NCI-H2196 treated with DMSO at 0.1 percent for 48 hours (cell line): ENCODE data around the gene DYNC1I1.
A peak's percentile ranks its signal among the peaks of the same experiment; 100 is the strongest.

ENCODE experiments used
- DNase-seq: peaks from one replicate; lab custom pipeline; 2025; ENCODE audit not compliant: unreplicated experiment; lab: John Stamatoyannopoulos, UW

The DYNC1I1 gene

GRCh38 chr7:96074871-96075270 is 302.5 kb downstream of the DYNC1I1 start:
- DNase-seq, result no peak

DNA sequence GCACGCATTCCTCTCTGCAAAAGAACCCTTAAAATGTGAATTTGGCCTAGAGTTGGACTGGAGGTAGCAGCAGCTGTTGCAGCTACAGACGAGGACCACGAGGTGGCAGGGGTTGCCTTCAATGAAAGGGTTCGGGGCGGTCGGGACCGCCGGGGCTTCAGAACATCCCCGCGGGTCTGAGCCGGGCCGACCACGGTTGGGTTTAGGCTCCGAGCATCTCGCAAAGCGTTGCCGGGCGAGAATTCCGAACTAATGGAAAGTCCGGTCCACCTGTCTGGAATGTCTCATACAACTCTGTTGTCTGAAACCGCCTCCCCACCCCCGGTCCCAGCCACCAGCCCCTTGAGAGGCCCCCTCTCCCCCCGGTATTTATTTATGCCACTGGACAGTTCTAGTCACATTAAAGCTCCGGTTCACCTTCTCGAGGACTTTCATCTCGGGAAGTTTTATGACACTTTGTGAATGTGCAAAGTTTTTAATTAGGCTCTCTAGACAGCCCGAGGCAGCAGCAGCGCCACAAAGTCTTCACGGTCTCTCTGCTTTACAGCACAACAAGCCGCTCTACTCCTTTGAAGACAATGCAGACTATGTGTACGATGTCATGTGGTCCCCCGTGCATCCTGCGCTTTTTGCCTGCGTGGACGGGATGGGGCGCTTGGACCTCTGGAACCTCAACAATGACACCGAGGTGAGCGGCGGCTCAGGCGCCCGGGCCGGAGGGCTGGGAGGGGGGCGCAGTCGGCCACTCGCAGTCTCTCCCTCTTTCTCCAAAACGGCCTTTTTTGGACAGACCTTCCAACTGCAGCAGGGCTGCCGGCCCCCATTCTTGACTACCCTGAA is 303.4 kb downstream of the DYNC1I1 start:
- DNase-seq, result peak; percentile 67

GRCh38 chr7:96076350-96076707 is 304.0 kb downstream of the DYNC1I1 start:
- no peak for DNase-seq

DNA sequence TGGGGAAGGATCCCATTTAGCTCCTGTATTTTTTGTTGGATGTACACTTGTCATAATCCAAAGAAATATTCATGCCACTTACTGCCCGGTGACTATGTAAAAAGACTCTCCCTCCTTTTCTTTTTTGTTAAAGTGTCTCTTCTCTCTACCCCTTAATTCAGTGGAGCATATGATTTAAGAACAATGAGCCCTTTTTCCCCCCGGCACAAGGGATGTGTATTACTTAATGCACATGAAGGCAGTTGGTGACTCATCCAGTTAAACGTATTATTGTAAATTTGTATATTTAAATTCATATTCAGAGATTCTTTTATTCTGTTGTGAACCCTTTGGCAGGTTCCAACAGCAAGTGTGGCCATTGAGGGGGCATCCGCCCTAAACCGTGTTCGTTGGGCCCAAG is 307.7 kb downstream of the DYNC1I1 start:
- no peak for DNase-seq

- DNase-seq, result no peak
Observed at GRCh38 chr7:96084881-96085553, 312.7 kb downstream of the DYNC1I1 start.

DNA sequence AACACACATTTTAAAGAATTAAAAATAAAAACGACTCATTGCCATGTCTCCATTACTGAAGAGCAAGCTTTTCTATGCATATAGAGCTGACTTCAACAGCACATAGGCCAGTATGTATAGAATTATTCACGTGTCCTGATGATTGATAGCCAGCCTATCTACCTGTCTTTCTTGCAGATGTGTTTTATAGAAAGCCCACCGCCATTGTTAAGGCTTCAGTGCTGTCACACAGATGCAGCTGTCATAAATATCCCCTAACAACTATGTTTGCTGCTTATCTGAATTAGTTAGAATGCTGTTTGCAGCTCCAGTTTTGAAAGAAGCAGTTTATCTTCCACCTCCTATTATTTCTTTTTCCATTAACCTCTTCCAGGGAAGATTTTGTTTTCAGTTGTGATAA is 313.6 kb downstream of the DYNC1I1 start:
- no peak for DNase-seq

DNA sequence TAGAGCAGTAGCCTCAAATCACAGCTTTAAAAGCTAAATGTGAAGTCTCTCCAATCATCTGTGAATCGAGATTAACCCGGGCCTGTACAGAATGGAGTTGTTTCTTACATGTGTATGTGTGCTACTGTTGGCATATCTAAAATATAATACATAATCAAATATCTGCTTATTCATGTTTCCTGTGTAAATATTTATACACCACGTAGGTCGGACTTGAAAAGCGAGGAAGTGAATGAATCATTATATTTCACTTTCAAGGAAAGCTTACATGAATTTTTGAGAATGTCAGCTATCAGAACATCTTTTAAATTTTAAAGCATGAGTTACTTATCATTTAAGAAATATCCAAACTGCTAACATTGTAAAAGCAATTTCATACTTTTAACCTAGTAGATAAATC is 316.2 kb downstream of the DYNC1I1 start:
- DNase-seq, result no peak

- no peak for DNase-seq
Observed at GRCh38 chr7:96089511-96089910, 317.2 kb downstream of the DYNC1I1 start.

GRCh38 chr7:96090756-96091155 is 318.4 kb downstream of the DYNC1I1 start:
- no peak for DNase-seq

GRCh38 chr7:96093435-96093834 is 321.1 kb downstream of the DYNC1I1 start:
- DNase-seq, result peak; percentile 59

DNA sequence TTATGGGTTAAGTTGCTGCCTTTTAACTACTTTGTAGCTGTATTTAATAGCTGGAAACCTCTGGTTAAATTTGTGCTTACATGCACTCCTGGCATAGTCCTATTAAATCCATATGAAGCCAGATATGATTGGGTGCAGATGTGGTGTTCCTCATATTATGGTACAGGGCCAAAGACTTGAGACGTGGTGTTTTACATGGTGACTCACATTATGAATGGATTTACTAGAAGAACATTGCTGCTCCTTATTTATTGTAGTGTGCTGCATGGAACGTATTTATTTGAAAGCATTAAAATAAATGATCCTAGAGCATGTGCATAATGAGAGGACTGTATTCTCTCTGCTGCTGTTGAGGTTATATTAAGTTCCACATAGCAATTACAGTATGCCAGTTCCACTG is 325.5 kb downstream of the DYNC1I1 start:
- DNase-seq, result no peak

DNA sequence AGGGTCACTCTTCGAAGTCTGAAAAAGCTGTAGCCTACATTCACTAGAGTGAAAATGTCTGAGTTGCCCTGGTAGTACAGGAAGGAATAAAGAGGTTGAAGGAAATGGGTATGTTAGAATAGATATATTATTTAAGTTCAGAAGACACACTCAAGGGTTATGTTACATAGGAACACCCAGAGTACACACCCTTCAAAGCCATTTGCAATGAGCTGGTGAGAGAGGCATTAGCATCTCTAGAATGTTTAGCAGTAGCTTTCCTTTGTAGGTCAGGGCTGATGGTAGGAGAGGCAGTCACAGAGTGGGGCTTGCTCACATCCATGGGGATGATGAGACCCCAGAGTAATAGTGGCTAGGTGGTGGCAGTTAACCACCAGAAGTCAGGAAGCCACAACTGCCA is 328.4 kb downstream of the DYNC1I1 start:
- no peak for DNase-seq

DNA sequence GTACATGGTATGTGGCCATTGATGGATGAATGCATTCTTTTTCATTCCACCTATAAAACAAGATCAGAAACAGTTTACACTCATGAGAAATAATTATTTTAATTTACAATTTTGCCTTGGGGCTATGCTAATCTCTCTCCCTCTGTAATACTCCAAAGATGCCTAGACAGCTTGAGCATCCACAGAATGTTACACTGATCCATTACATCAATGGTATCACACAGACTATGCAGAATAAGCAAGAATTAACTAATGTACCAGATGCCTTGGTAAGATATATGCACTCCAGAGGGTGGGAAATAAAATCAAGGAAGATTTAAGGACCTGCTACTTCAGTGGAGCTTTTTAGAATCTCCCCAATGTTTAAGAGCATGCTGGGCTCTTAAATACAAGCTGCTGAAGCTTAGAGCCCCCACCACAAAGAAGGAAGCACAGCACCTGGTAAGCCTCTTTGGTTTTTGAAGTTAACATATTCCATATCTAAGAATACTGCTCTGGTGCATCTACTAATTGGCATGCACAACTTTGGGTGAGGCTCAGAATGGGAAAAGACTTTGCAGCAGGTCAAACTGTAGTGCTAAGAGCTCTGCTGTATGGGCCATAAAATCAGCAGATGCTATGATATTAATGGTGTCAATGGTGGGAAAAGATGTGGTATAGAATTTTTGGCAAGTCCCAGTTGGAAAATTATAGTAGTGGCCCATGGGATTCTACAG is 329.9 kb downstream of the DYNC1I1 start:
- DNase-seq, result no peak

- no peak for DNase-seq
Observed at GRCh38 chr7:96104984-96105383, 332.6 kb downstream of the DYNC1I1 start.

DNA sequence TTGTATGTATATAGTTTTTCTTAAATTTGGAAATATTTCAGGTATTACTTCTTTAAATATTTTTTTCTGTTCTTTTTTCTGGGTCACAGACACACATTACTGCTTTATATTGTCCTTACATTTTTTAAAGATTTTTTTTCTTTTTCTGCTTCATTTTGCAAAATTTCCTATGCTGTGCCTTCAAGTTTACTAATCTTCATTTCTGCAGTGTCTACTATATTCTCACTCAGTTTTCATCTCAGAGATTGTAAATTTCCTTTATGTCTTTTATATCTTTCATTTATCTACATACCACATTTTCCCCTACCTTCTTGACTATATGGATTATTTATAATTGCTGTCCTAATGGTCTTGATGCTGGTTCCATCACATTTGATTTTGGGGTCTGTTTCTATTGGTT is 339.1 kb downstream of the DYNC1I1 start:
- DNase-seq, result no peak

DNA sequence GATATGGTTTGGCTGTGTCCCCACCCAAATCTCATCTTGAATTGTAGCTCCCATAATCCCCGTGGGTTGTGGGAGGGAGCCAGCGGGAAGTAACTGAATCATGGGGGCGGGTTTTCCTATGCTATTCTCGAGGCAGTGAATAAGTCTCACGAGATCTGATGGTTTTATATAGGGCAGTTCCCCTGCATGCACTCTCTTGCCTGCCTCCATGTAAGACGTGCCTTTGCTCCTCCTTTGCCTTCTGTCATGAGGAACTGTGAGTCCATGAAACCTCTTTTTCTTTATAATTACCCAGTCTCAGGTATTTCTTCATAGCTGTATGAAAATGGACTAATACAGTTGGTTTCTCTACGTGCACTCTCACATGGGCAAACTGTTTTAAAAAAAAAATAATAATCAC is 341.8 kb downstream of the DYNC1I1 start:
- DNase-seq, result no peak

DNA sequence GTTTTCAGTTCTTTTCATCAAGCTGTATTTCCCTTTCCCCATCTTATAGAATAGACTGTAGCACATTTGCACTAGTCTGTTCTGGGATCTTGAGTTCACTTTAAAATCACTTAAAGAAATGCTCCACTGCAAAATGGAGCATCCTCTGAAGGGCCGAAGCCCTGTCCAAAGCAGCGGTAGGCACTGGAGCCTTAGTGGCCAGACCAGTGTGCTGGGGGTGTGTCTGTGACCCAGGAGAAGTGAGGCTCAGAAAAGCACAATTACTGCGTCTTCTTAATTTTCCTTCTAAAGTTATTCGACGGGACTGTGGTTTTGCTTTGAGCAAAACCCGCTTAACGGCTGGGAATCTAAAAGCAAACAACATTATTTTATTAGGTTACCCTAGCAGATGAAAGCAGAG is 343.8 kb downstream of the DYNC1I1 start:
- DNase-seq, result no peak

DNA sequence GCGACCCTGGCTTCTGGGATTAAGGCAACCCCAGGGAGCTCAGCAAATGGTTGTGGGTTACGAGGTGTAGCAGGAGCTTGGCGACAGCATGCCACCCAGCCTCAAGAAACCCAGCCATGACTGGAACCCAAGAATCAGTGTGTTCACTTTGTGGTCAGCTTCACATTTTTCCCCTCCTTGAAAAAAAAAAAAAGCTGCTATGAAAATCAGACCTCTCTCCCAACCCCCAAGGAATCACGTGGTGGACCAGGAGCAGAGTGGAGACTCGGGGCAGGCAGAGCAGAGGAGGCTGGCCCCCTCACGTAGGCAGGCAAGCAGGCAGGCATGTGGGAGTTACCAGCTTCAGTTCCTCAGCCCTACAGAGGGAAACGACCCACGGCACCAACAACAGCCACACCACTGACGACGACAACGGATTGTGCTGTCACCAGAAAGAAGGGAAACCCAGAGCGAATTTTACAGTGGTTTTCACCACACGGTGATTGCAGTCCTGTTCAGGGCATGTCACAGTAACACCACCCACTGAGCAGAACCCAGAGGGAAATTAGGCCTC is 346.2 kb downstream of the DYNC1I1 start:
- DNase-seq, result no peak

DNA sequence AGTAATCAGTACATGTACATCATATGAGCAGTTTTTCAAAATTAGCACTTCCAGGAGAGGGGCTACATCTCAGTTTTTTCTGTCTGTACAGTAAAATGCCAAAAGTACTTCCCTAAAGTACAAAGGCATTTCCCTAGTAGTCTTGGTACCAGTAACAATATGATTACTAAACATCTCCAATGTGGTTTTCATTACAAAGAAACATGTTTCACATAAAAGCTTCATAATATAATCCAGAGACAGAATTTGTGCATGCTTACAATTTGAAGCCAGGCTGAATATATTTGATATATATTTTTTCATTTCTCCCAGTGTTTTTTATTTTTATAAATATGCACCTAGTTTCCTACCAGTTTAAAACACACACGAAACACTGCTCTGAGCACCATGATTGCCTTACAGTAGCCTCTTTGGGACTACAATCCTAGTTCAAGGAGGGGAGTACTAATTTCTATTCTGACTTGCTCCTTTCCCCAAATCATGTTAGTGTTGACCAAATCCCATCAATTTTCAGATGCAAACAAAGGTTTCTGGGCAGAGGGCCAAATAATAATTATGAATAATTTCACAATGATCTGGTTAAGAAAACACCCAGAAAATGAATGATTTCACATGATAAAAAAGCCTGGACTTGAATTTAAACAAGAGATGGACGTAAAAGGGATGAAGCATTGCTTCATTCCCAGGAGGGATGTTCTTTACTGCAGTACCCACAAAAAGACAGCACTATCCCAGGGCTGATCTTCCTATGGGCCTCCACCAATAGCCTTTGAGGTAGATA is 348.3 kb downstream of the DYNC1I1 start:
- DNase-seq, result no peak

- no peak for DNase-seq
Observed at GRCh38 chr7:96121752-96122151, 349.4 kb downstream of the DYNC1I1 start.

DNA sequence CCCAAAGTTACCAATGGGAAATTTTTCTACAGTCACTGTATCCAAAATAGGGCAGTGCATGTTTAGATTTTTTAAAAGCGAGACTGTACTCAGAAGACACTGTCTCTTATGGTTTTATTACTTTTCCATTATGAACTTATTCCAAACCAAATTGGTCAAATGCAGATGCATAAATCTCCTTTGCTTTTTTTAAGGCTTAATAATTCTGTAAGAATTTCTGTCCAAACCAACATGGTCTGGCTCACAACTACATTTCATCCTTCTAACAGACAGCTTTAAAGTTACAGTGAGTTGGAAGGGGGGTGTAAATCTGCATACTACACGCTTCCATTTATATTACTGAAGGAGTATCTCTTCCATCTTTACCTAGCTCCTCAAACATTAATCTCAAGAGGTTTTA is 350.4 kb downstream of the DYNC1I1 start:
- DNase-seq, result no peak
